Adrenal gland (tissue), 5 donors: ENCODE results near the gene IL20RA.

Experiments
- POLR2A ChIP-seq, 2 donors: fragments of 450-650 bp; IDR thresholded peaks; one replicate each; pipeline ENCODE4 v1.6.1; 2017; ENCODE audit warnings: antibody characterized with exemption in 2 of 2, mild to moderate bottlenecking in 2 of 2, moderate library complexity in 1 of 2
- TF ChIP-seq, protein P1 (sequence below), 6 experiments: fragments of 450-650 bp in 4 of 6; fragments of 200-600 bp in 2 of 6; sonication (generic) in 1 of 6; IDR thresholded peaks; 1 replicate in 5 of 6; 2 replicates in 1 of 6; pipeline versions ENCODE4 v1.5.1 to v1.8.0; 2016 to 2021; ENCODE audit warnings: antibody characterized with exemption in 6 of 6, mild to moderate bottlenecking in 2 of 6, moderate library complexity in 1 of 6
- donor health status: DM: no; HTN: no; CAD: no.

DNA sequence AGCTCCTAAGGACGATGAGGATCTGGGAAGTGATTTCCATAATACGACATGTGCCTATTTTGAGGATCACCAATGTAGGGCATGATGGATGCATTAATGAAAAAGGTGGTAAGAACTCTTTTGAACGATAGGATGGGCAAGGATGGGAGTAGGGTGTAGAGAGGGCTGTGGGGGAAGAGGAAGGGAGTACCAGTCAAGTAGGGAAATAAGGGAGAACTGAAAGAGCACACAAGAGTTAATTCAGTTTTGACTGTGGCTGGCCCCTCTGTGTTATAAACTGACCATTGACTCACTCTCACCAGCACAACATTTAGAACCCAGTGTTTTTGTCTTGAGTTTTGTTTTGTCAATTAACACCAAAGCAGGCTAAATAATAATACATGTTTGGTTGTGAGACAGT, 89.6 kb downstream of the IL20RA start:
- TF ChIP-seq, protein P1, sequence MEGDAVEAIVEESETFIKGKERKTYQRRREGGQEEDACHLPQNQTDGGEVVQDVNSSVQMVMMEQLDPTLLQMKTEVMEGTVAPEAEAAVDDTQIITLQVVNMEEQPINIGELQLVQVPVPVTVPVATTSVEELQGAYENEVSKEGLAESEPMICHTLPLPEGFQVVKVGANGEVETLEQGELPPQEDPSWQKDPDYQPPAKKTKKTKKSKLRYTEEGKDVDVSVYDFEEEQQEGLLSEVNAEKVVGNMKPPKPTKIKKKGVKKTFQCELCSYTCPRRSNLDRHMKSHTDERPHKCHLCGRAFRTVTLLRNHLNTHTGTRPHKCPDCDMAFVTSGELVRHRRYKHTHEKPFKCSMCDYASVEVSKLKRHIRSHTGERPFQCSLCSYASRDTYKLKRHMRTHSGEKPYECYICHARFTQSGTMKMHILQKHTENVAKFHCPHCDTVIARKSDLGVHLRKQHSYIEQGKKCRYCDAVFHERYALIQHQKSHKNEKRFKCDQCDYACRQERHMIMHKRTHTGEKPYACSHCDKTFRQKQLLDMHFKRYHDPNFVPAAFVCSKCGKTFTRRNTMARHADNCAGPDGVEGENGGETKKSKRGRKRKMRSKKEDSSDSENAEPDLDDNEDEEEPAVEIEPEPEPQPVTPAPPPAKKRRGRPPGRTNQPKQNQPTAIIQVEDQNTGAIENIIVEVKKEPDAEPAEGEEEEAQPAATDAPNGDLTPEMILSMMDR (IDR thresholded peaks at IDR 0.05) = no peak
- no peak for TF ChIP-seq POLR2A (IDR thresholded peaks at IDR 0.05)
